ENCODE measurements around the gene B4GALT5.
"Not testable (repeated sequence)": the region's sequence is repeated elsewhere in the genome, so short reads cannot be mapped to it uniquely, and the experiment has no call there.

The B4GALT5 gene

GRCh38 chr20:49628280-49628679 lies 85.4 kb downstream of the B4GALT5 start:
- not testable (repeated sequence) for DNase-seq (ENCODE audit: low spot score)

- no peak for DNase-seq (ENCODE audit: low spot score)
Observed at GRCh38 chr20:49627329-49627761, 86.3 kb downstream of the B4GALT5 start.

- DNase-seq (ENCODE audit: low spot score) = not testable (repeated sequence)
Observed at GRCh38 chr20:49624988-49625387, 88.7 kb downstream of the B4GALT5 start.

GRCh38 chr20:49624317-49624716 lies 89.4 kb downstream of the B4GALT5 start:
- no peak for DNase-seq (ENCODE audit: low spot score)

GRCh38 chr20:49622243-49622642 lies 91.4 kb downstream of the B4GALT5 start:
- DNase-seq (ENCODE audit: low spot score) = no peak

- no peak for DNase-seq (ENCODE audit: low spot score)
Observed at GRCh38 chr20:49620364-49621240, 93.1 kb downstream of the B4GALT5 start.

- DNase-seq (ENCODE audit: low spot score) = no peak
Observed at GRCh38 chr20:49619113-49620048, 94.3 kb downstream of the B4GALT5 start.

GRCh38 chr20:49618289-49618688 lies 95.4 kb downstream of the B4GALT5 start:
- DNase-seq (ENCODE audit: low spot score) = no peak

- DNase-seq (ENCODE audit: low spot score) = not testable (repeated sequence)
Observed at GRCh38 chr20:49617394-49617793, 96.3 kb downstream of the B4GALT5 start.

- DNase-seq (ENCODE audit: low spot score) = no peak
Observed at GRCh38 chr20:49616154-49617007, 97.3 kb downstream of the B4GALT5 start.

- DNase-seq (ENCODE audit: low spot score) = peak; percentile 76
Observed at GRCh38 chr20:49615401-49616153, 98.1 kb downstream of the B4GALT5 start.

GRCh38 chr20:49615051-49615400 lies 98.7 kb downstream of the B4GALT5 start:
- not testable (repeated sequence) for DNase-seq (ENCODE audit: low spot score)

- no peak for DNase-seq (ENCODE audit: low spot score)
Observed at GRCh38 chr20:49614338-49615050, 99.2 kb downstream of the B4GALT5 start.

GRCh38 chr20:49612127-49612738 lies 101.4 kb downstream of the B4GALT5 start:
- no peak for DNase-seq (ENCODE audit: low spot score)

- not testable (repeated sequence) for DNase-seq (ENCODE audit: low spot score)
Observed at GRCh38 chr20:49611539-49612126, 102.0 kb downstream of the B4GALT5 start.

- DNase-seq (ENCODE audit: low spot score) = peak; percentile 78
Observed at GRCh38 chr20:49610691-49611538, 102.8 kb downstream of the B4GALT5 start.

GRCh38 chr20:49608752-49609670 lies 104.7 kb downstream of the B4GALT5 start:
- DNase-seq (ENCODE audit: low spot score) = peak; percentile 69
